Upper lobe of left lung (tissue), 6 donors: Measurements from ENCODE around the gene RAB44. TPM values are rescaled to one million over a fixed set of nuclear protein-coding genes. Genes with fewer than 3 reads are reported as not detected.
"Not testable (repeated sequence)": the region's sequence is repeated elsewhere in the genome, so short reads cannot be mapped to it uniquely, and the experiment has no call there.

ENCODE experiments used
- ATAC-seq, 2 donors: fragments of 200-7000 bp; cut with Tn5 transposase; one replicate each; pipeline ENCODE4 v1.9.1; 2022; ENCODE audit warnings: mild to moderate bottlenecking in 2 of 2, moderate library complexity in 2 of 2; ENCODE audit not compliant: low FRiP score in 2 of 2
- DNase-seq, 2 donors: peaks; one replicate each; pipeline ENCODE4 v3.0.0-alpha.2; 2019 to 2020
- H3K27ac ChIP-seq, 4 donors: fragments of 200-600 bp; sonication (generic); one replicate each; pipeline ENCODE4 v1.5.1; 2016 to 2019
- H3K27me3 ChIP-seq, 4 donors: fragments of 200-600 bp; sonication (generic); one replicate each; pipeline ENCODE4 v1.5.1; 2017 to 2019
- H3K36me3 ChIP-seq, 4 donors: fragments of 200-600 bp; sonication (generic); one replicate each; pipeline ENCODE4 v1.5.1; 2016 to 2019
- H3K4me1 ChIP-seq, 4 donors: fragments of 200-600 bp; sonication (generic); one replicate each; pipeline ENCODE4 v1.5.1; 2018 to 2019
- H3K4me3 ChIP-seq, 4 donors: fragments of 200-600 bp; sonication (generic); one replicate each; pipeline ENCODE4 v1.5.1; 2017 to 2019; ENCODE audit warnings: mild to moderate bottlenecking in 2 of 4, moderate library complexity in 1 of 4
- H3K9me3 ChIP-seq, 4 donors: fragments of 200-600 bp; sonication (generic); one replicate each; pipeline ENCODE4 v1.5.1; 2018 to 2019
- EP300 ChIP-seq, 4 donors: sonication (generic); formaldehyde crosslinking; IDR thresholded peaks; one replicate each; pipeline ENCODE4 v1.5.1; 2017; ENCODE audit warnings: antibody characterized with exemption in 4 of 4, control low read depth in 2 of 4
- POLR2A ChIP-seq, 4 donors: fragments of 450-650 bp; IDR thresholded peaks; one replicate each; pipeline ENCODE4 v1.5.1; 2016 to 2017; ENCODE audit warnings: antibody characterized with exemption in 4 of 4, mild to moderate bottlenecking in 2 of 4
- POLR2AphosphoS5 ChIP-seq, 2 donors: sonication (generic); formaldehyde crosslinking; IDR thresholded peaks; one replicate each; pipeline ENCODE4 v1.5.1; 2017; ENCODE audit warnings: antibody characterized with exemption in 2 of 2
- WGBS, 2 donors: methylation state at CpG; one replicate each; pipeline ENCODE4 v1.1.5; 2017 to 2018; 5-methylcytosine and 5-hydroxymethylcytosine counted together
- total RNA-seq, 6 donors: library from RNA; depleted of rRNA in 4 of 6; stranded (reverse); fragments of >200 nt in 4 of 6; gene quantifications; one replicate each; pipeline versions ENCODE4 v1.1.0 to v1.2.1, GENCODE V29; 2016 to 2021
- TF ChIP-seq, protein P1 (sequence below), 6 experiments: fragments of 450-650 bp in 4 of 6; fragments of 200-600 bp in 2 of 6; sonication (generic) in 2 of 6; IDR thresholded peaks; one replicate each; pipeline ENCODE4 v1.5.1; 2016 to 2019; ENCODE audit warnings: antibody characterized with exemption in 6 of 6
- donor health status: DM: no; HTN: no; CAD: no; lungs with moderate emphysema.
- donor health status: DM: no; HTN: yes; CAD: no; lungs with severe emphysema.

RAB44 gene
- total RNA-seq, 6 donors from 2014 or later, result 0.20 to 3.1 (median 1.2) TPM

DNA sequence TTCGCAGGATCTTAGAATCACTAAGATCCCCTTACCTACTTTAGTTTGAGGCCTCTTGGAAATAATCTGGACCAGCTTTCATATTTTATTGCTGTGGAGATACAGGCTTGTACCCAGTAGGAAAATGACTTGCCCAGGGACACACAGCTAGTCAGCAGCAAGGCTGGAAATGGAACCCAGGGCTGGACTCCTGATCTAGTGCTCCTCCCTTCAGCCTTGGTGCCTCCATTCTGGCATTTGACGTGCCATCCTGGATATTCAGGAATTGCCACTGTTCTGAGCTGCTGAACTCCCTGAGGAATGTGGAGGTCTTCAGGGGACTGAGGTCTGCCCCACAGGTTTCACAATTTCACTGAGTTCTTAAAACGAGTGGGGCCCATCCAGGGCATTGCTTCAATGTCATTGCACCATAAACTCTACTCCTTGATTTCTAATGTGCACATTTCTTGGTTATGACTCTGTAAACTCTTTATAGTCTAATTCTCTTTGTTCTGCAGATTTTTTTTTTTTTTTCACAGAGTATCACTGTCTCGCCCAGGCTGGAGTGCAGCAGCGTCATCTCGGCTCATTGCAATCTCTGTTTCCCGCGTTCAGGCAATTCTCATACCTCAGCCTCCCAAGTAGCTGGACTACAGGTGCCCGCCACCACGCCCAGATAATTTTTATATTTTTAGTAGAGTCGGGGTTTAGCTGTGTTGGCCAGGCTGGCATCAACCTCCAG lies 45.8 kb upstream of the RAB44 start:
- no peak for DNase-seq
- Histone ChIP-seq H3K27me3 (no peaks in the 10 kb centered on the region), H3K4me1 (peaks cover 0 to 7% (median 2%) of the 10 kb centered on the region in 4 donors), H3K36me3 (no peaks in the 10 kb centered on the region), H3K9me3 (no peaks in the 10 kb centered on the region), H3K27ac (no peak overlapping the region), H3K4me3 (no peak overlapping the region)
- 90 to 91% methylated on average over 11 of the region's 11 CpGs for WGBS, 2 donors
- TF ChIP-seq, protein P1, sequence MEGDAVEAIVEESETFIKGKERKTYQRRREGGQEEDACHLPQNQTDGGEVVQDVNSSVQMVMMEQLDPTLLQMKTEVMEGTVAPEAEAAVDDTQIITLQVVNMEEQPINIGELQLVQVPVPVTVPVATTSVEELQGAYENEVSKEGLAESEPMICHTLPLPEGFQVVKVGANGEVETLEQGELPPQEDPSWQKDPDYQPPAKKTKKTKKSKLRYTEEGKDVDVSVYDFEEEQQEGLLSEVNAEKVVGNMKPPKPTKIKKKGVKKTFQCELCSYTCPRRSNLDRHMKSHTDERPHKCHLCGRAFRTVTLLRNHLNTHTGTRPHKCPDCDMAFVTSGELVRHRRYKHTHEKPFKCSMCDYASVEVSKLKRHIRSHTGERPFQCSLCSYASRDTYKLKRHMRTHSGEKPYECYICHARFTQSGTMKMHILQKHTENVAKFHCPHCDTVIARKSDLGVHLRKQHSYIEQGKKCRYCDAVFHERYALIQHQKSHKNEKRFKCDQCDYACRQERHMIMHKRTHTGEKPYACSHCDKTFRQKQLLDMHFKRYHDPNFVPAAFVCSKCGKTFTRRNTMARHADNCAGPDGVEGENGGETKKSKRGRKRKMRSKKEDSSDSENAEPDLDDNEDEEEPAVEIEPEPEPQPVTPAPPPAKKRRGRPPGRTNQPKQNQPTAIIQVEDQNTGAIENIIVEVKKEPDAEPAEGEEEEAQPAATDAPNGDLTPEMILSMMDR (IDR thresholded peaks at IDR 0.05), result no peak
- no peak for TF ChIP-seq EP300 (IDR thresholded peaks at IDR 0.05)
- TF ChIP-seq POLR2AphosphoS5 (IDR thresholded peaks at IDR 0.05), result no peak
- TF ChIP-seq POLR2A (IDR thresholded peaks at IDR 0.05), result no peak
- ATAC-seq, result no peak

DNA sequence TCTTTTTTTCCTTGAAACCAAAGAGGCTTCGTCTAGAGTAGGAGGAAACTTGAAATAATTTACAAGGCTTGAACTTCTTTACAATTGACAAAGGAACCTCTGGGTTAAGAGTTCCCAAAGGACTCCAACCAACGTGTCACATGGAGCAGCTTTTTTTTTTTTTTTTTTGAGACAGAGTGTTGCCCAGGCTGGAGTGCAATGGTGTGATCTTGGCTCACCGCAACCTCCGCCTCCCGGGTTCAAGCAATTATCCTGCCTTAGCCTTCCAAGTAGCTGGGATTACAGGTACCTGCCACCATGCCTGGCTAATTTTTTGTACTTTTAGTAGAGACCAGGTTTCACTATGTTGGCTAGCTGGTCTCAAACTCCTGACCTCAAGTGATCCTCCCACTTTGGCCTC lies 43.2 kb upstream of the RAB44 start:
- not testable (repeated sequence) for H3K9me3 ChIP-seq, H3K4me1 ChIP-seq, H3K27ac ChIP-seq, H3K4me3 ChIP-seq, DNase-seq, H3K27me3 ChIP-seq, H3K36me3 ChIP-seq, ATAC-seq
- 79 to 88% methylated on average over 5 of the region's 5 CpGs for WGBS, 2 donors

DNA sequence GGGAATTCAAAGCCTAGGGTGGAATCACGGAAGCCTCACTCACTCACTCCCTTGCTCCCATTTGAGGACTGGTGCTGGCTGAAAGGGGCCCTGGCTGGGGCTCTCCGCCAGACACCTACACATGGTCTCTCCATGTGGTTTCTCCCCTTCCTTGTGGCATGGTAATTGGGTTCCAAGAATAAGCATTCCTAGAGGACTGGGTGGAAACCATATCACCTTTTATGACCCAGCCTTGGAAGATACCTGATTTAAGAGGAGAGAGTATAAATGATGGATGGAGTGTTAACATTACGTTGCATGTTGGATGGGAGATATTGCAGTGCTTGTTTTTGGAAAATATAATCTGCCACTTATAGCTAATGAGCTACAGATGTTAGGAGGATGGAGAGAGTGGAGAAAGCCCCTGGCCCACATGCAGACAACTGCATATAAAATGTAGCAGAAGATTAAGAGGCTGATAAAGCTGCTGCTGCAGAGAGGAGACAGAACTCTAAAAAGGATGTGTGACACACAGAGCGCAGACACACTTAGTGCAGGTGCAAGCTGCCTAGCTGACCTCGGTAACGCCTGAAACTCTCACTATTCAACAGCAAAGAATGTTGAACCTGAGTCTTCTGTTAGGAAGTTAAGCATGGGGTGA lies 42.4 kb upstream of the RAB44 start:
- H3K4me1 ChIP-seq, result peaks cover 0 to 2% (median under 1%) of the 10 kb centered on the region in 4 donors
- WGBS, 2 donors, result 74 to 80% methylated on average over 6 of the region's 6 CpGs
- H3K36me3 ChIP-seq, result no peaks in the 10 kb centered on the region
- H3K27me3 ChIP-seq, result no peaks in the 10 kb centered on the region
- ATAC-seq (no peak), DNase-seq (no peak)
- H3K4me3 ChIP-seq, result no peak overlapping the region
- no peaks in the 10 kb centered on the region for H3K9me3 ChIP-seq
- H3K27ac ChIP-seq, result no peak overlapping the region
- TF ChIP-seq EP300 (IDR thresholded peaks at IDR 0.05) (no peak), POLR2AphosphoS5 (IDR thresholded peaks at IDR 0.05) (no peak), POLR2A (IDR thresholded peaks at IDR 0.05) (no peak)
- TF ChIP-seq, protein P1 (IDR thresholded peaks at IDR 0.05), result no peak

DNA sequence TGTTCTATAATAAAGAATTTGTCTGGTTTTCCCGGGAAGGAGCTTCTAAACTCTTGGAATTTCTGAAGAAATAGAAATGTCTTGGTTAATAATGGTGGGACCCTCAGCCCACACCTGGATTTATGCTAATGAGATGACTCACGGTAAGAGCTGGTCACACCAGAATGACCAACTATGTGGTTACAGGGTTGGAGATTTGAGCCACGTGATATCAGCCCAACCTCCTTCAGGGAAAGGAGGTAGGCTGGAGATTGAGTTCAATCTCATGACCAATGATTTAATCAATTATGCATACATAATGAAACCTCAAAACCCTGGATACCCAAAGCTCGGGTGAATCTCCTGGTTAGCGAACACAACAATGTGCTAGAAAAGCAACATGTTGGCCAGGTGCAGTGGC lies 41.2 kb upstream of the RAB44 start:
- TF ChIP-seq POLR2AphosphoS5 (IDR thresholded peaks at IDR 0.05), result no peak
- TF ChIP-seq, protein P1 (IDR thresholded peaks at IDR 0.05), result no peak
- no peak for TF ChIP-seq EP300 (IDR thresholded peaks at IDR 0.05)
- TF ChIP-seq POLR2A (IDR thresholded peaks at IDR 0.05), result no peak
- Histone ChIP-seq H3K4me3 (no peak overlapping the region), H3K27ac (no peak overlapping the region), H3K27me3 (no peaks in the 10 kb centered on the region), H3K9me3 (no peaks in the 10 kb centered on the region), H3K4me1 (peaks cover 5 to 12% (median 9%) of the 10 kb centered on the region in 4 donors), H3K36me3 (no peaks in the 10 kb centered on the region)
- ATAC-seq, result no peak
- DNase-seq, result no peak
- 71 to 88% methylated on average over 5 of the region's 5 CpGs for WGBS, 2 donors

DNA sequence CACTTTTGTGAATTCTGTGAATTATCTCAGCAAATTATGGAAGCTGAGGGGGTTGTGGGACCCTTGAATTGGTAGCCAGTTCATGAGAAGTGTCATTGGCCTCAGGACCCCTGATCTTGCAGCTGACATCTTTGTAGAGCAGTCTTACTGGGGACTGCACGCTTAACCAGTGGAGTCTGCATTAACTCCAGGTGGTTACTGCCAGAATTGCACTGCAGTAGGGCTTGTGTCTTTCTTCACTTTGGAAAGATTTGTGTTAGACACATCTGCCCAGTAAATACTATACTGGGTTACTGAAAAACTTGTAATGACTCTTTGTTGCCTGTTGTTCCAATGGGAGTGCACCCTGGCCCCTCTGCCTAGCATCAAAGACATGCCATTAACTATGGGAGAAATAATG lies 40.4 kb upstream of the RAB44 start:
- DNase-seq (no peak), ATAC-seq (no peak)
- Histone ChIP-seq H3K27ac (no peak overlapping the region), H3K36me3 (no peaks in the 10 kb centered on the region), H3K9me3 (no peaks in the 10 kb centered on the region), H3K4me3 (no peak overlapping the region), H3K4me1 (peaks cover 5 to 12% (median 9%) of the 10 kb centered on the region in 4 donors), H3K27me3 (no peaks in the 10 kb centered on the region)
- 86 to 90% methylated on average over 1 of the region's 1 CpG for WGBS, 2 donors
- TF ChIP-seq POLR2AphosphoS5 (IDR thresholded peaks at IDR 0.05), result no peak
- TF ChIP-seq, protein P1 (IDR thresholded peaks at IDR 0.05), result no peak
- TF ChIP-seq POLR2A (IDR thresholded peaks at IDR 0.05), result no peak
- TF ChIP-seq EP300 (IDR thresholded peaks at IDR 0.05), result no peak
